Activated effector memory CD4-positive, alpha-beta T cell treated with Interleukin-2 at 50 U/mL for 16 hours (primary cell): ENCODE data around the gene RARB.

Experiments used
- DNase-seq: peaks from one replicate; pipeline ENCODE4 v3.0.0-alpha.2; 2020

RARB gene

GRCh38 chr3:25423780-25424588 is 4.1 kb upstream of the RARB start:
- no peak for DNase-seq

- DNase-seq: no peak
These were observed 3.4 kb upstream of the RARB start for GRCh38 chr3:25424614-25425013.

GRCh38 chr3:25426408-25426807 is 1.7 kb upstream of the RARB start:
- no peak for DNase-seq

- DNase-seq: no peak
These were observed 908 bp upstream of the RARB start for GRCh38 chr3:25427155-25427554.

GRCh38 chr3:25427563-25427941 is 511 bp upstream of the RARB start:
- no peak for DNase-seq

- DNase-seq: no peak
These were observed 799 bp downstream of the RARB start for GRCh38 chr3:25428789-25429335.

GRCh38 chr3:25429361-25430286 is 1.6 kb downstream of the RARB start:
- DNase-seq: no peak

GRCh38 chr3:25430287-25430934 is 2.3 kb downstream of the RARB start:
- DNase-seq: no peak

- DNase-seq: no peak
These were observed 3.1 kb downstream of the RARB start for GRCh38 chr3:25430935-25431770.

- DNase-seq: no peak
These were observed 4.2 kb downstream of the RARB start for GRCh38 chr3:25432176-25432720.

GRCh38 chr3:25433106-25433505 is 5.0 kb downstream of the RARB start:
- DNase-seq: no peak

GRCh38 chr3:25433868-25434267 is 5.8 kb downstream of the RARB start:
- DNase-seq: no peak

- no peak for DNase-seq
These were observed 9.9 kb downstream of the RARB start for GRCh38 chr3:25437953-25438352.

GRCh38 chr3:25438791-25439555 is 10.9 kb downstream of the RARB start:
- DNase-seq: no peak

- no peak for DNase-seq
These were observed 13.3 kb downstream of the RARB start for GRCh38 chr3:25441234-25441856.

- DNase-seq: no peak
These were observed 14.4 kb downstream of the RARB start for GRCh38 chr3:25442486-25442885.

GRCh38 chr3:25444273-25444672 is 16.2 kb downstream of the RARB start:
- DNase-seq: no peak

GRCh38 chr3:25445731-25446130 is 17.7 kb downstream of the RARB start:
- no peak for DNase-seq

- no peak for DNase-seq
These were observed 19.2 kb downstream of the RARB start for GRCh38 chr3:25447285-25447684.

- no peak for DNase-seq
These were observed 19.9 kb downstream of the RARB start for GRCh38 chr3:25447925-25448324.
